GM19238 (cell line): ENCODE results near the gene IFT80.
A peak's percentile ranks its signal among the peaks of the same experiment; 100 is the strongest.
"Not testable (repeated sequence)": the region's sequence is repeated elsewhere in the genome, so short reads cannot be mapped to it uniquely, and the experiment has no call there.

ENCODE experiments used
- DNase-seq: peaks from one replicate; pipeline ENCODE4 v3.0.0; 2011; ENCODE audit warnings: low spot score; ENCODE audit not compliant: insufficient read length

The IFT80 gene

GRCh38 chr3:160278210-160278609, 120.8 kb downstream of the IFT80 start:
- DNase-seq = no peak

GRCh38 chr3:160265088-160265487, 133.9 kb downstream of the IFT80 start:
- DNase-seq = no peak

DNA sequence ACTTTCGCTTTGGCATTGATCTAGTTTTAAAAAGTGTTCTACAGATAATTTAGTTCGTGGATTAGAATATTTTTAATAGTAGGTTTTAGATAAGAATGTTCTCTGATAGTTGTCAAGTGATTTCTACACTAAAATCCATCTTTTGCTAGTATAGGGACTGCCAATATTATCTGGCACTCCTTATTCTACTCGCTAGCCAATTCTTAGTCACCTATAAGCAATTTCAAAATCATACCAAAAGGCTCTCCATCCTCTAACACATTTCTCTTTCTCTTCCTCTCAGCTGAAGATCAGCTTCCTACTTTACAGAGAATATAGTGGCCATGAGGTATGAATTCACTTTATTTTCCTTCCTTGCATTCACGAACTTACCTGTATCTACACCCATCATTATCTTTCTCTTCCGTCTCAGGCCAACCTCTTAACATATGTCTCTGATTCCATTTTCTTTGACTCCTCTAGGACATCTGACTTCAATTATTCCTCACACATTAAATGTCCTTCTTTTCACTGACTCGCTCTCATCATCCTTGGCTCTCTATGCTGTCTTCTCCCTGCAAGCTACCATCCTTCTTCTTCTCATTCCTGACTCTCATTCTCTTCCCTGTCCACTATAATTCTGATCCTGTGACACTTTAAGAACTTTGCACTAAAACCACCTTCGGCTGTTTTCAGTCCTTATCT, 138.3 kb downstream of the IFT80 start:
- no peak for DNase-seq

DNA sequence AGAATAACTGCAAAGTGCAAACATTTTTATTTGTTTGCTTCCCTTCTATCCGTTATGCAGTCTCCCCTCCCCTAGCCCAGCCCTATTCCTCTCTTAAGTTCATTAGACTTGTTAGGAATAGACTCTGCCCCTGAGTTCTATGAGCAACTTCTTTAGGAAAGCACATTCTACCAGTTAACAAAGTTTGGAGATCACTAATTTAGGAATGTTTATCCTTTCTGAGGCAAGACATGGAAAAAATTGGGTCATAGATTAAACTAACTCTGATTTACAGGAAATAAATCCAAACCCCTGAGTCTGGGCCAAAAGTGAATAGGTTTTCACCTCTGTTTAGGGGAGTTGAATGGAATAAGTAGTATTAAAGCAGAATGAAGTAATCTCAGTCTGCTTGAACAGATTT, 139.4 kb downstream of the IFT80 start:
- no peak for DNase-seq

DNA sequence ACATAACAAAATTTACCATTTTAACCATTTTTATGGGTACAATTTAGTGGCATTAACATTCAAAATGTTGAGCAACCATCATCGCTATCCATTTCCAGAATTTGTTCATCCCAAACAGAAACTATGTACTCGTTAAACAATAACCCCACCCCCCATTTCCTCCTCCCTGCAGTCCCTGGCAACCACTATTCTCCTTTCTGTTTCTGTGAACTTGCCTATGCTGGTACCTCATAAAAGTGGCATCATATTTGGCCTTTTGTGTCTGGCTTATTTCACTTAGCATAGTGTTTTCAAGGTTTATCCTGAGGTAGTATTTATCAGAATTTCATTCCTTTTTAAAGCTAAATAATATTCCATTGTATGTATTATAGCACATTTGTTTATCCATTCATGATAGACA, 141.4 kb downstream of the IFT80 start:
- DNase-seq = no peak

DNA sequence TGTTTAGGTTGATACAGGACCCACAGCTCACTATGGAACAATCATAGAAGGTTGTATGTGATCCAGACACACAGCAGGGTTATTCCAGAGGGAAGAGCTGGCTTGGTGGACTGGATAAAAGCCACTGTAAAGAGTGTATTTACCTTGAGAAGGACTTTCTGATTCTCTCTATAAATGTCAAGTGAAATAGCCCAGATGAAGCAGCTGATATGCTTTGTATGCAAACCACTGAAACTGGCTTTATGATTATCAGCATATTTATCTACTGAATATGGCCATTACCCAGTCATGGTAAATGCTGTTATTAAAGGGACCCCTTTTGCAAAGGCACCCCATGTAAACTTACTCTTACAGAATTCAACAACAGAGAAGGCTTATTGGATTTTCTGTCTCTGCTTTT, 145.7 kb downstream of the IFT80 start:
- DNase-seq = no peak

DNA sequence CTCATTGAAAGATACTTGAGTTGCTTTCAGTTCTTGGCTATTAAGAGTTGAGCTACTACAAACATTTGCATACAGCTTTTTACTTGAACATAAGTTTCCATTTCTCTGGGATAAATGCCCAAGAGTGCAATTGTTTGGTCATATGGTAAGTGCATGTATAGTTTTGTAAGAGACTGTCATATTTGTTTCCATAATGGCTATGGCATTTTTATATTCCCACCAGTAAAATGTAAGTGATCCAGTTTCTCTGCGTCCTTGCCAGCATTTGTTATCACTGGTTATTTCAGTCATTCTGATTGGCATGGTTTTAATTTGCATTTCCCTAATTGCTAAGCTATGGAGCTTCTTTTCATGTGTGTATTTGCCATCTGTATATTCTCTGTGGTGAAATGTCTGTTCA, 151.3 kb downstream of the IFT80 start:
- no peak for DNase-seq

DNA sequence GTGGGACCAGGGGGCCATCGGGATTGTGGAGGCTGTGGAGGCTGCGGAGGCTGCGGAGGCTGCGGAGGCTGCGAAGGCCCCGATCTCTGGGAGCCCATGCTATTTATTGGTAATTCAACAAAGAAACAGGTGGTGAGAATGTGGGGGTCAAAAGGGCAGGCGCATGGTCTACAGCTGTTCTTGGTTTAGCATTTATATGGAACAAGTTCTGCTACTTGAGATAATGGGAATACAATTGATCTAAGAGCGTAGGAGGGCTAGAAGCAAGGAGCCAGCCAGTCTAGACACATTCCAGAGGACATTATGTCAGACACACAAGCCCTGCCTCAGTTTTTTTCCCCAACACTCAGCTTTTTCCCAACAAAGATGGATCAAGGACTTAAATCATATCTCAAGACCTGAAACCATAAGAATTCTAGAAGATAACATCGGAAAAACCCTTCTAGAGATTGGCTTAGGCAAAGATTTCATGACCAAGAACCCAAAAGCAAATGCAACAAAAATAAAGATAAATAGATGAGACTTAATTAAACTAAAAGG, 153.7 kb downstream of the IFT80 start:
- DNase-seq = no peak

- DNase-seq = not testable (repeated sequence)
Measured at GRCh38 chr3:160240719-160241118, 158.3 kb downstream of the IFT80 start.

GRCh38 chr3:160232014-160232413, 167.0 kb downstream of the IFT80 start:
- DNase-seq = no peak

- DNase-seq = no peak
Measured at GRCh38 chr3:160227419-160227818, 171.6 kb downstream of the IFT80 start.

DNA sequence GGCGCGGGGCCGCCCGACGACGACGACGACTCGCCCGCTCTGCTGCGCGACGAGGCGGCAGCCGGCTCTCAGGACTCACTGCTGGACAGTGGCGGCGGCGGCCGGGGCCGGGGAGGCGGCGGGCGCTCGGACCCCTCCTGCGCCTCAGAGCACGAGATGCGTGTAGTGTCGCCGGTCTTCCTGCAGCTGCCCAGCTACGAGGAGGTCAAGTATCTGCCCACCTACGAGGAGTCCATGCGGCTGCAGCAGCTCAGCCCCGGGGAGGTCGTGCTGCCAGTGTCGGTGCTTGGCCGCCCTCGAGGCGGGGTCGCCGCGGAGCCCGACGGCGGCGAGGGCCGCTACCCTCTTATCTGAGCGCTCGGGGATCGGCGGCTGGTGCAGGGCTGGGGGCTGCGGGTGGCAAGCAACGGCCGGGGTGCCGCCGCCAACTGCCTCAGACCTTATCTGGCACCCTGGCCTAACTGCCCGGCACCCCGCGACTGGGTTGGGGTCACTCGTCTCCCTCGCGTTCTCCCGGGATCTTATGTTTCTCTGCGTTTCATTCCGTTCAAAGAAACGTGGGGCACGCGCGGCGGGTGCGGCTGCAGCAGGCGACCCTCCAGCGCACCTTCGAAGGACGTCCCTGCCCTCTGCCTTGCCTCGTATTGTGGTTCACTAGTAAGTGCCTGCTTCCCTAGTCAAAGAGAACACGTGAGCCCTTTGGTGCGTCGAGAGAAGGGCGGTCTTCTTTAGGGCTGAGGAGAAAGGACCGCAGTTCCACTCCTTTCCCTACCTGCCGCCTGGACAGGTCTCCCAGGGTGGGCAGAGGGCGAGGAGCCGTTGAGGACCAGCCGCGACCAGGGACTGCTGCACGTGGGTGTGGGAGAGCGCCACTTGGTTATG, 172.8 kb downstream of the IFT80 start:
- no peak for DNase-seq

- DNase-seq = peak; percentile 52
Measured at GRCh38 chr3:160225176-160226025, 173.6 kb downstream of the IFT80 start, which contains the start of gene C3orf80. Gene C3orf80 (plus strand): TSS chr3:160225422. CDS start chr3:160225636, 214 bp downstream.

DNA sequence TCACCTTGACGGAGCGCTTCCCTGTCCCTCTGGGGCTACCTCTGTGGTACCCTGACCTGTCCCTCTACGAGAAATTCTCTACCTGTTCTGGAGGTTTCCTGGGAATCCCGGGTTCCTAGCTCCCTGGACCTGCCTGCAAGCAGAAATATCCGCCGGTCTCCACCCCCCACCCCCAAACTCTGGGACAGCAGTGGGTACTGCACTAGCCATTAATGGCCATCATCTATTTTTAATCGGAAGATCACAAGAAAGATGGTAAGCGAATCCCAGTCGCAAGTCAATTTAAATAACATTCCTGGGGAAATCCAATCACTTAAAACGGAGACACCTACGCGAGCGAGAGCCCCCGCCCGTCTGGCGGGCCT, 174.2 kb downstream of the IFT80 start:
- no peak for DNase-seq

GRCh38 chr3:160224256-160224655, 174.8 kb downstream of the IFT80 start:
- no peak for DNase-seq

DNA sequence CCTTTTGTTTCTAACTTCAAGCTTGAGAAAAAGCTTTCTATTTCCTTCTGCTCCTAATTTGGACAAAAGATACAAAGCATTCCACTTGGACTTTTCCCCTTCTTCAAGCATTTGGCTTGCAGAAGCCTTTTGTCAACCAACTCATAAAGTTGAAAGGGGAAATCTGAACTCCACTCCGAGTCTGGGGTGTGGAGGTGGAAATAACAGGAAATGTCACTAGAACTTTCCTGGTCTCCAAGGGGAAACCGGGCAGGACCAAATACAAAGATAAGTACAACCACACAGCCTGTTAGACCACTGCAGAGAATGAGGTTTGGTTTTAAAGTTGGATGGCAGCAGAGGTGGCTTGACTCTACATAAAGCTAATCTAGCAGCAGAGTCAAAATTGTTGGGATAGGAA, 178.0 kb downstream of the IFT80 start:
- DNase-seq = no peak

DNA sequence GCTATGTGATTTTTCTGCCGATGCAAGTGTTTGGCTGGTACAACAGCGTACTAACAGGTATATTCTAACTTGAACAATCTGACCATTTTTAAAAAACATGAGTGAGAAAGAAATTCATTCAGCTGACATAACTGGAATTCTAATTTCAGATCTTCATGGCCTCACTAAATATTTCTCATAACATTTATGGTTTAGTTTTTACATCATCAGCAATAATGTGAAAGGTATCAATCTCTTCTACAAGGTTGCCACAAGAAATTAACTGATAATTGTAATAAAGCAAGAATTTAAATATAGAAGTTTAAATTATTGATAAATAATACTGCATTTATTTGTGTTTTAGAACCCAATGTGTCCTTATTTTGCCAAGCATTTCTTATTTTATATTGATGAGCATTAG, 179.0 kb downstream of the IFT80 start:
- no peak for DNase-seq

- DNase-seq = no peak
Measured at GRCh38 chr3:160218136-160218535, 180.9 kb downstream of the IFT80 start.

GRCh38 chr3:160217675-160218074, 181.3 kb downstream of the IFT80 start:
- no peak for DNase-seq

DNA sequence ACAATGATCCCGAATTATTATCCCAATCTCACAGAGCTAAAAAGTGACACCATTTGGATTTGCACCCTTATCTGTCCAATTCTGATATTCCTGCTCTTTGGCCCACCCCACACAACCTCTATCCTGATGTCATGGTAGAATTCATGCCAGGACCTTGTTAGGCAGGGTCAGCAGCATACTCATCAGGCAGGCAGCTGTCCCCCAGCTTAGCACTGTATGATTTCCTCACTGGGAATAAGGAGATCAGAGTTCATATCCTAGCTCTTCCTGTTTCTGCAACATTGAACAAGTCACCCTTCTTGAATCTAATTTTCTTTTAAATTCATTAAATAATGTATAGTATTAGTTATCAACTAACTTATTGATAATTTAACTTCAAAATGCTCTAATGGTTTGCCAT, 185.8 kb downstream of the IFT80 start:
- no peak for DNase-seq

DNA sequence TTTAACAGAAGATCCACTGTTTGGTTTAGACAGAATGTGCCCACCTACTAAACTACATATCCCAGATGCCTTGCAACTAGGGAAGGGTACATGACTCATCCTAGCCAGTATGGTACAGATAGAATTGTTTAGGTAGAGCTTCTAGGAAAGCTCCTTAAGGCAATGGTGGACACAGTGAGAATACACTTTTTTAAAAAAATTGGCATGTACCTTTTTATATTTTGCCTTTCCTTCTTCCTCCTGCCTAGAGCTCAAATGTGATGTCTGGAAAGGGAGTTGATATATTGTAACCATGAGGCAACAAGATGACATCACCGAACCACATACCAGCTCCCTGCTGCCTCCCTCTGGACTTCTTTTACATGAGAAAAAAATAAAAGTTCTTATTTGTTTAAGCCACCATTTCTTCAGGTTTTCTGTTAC, 188.2 kb downstream of the IFT80 start:
- no peak for DNase-seq

DNA sequence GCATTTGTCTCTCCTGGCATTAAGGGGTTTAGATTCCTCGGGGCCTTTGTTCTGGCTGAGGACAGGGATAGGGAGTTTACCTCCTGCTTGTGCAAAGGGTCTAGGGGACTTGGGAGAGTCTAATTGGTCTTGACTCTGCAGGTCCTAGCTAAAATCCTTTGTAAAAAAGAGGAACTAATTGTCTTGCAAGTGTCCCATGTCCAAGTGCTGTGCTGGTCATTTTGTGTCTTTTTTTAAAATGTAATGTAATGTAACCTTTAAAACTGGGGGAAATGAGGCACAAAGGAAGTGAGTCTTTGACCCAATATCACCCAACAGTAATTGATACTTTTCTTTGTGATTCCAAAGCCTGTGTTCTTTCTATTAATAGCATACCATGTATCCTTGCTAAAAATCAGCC, 188.7 kb downstream of the IFT80 start:
- DNase-seq = no peak
